Kidney (tissue), 14 donors: Measurements from ENCODE around the gene SPEN. TPM values are rescaled to one million over a fixed set of nuclear protein-coding genes. Genes with fewer than 3 reads are reported as not detected.

Source experiments
- DNase-seq, 5 donors: peaks; one replicate each; pipeline ENCODE4 v3.0.0-alpha.2; 2013 to 2020
- FAIRE-seq: peaks from 2 replicates; lab custom pipeline; 2012; peaks lifted over from hg19 to GRCh38; lab: Jason Lieb, UNC
- H3K27ac ChIP-seq, 2 donors: one replicate each; pipeline ENCODE4 v1.7.0; 2013; ENCODE audit warnings: low read depth in 2 of 2, low read length in 2 of 2, inconsistent platforms in 1 of 2
- H3K27me3 ChIP-seq: one replicate; pipeline ENCODE4 v1.7.1; 2013; ENCODE audit warnings: low read length, inconsistent platforms; ENCODE audit not compliant: control insufficient read depth, insufficient read depth
- H3K36me3 ChIP-seq, 3 donors: one replicate each; pipeline versions ENCODE4 v1.7.0 to v1.7.1; 2013; ENCODE audit warnings: low read length in 3 of 3, control low read depth in 1 of 3, inconsistent platforms in 1 of 3; ENCODE audit not compliant: insufficient read depth in 3 of 3, control insufficient read depth in 2 of 3
- H3K4me1 ChIP-seq, 3 donors: one replicate each; pipeline versions ENCODE4 v1.7.0 to v1.7.1; 2013; ENCODE audit warnings: low read length in 3 of 3, inconsistent platforms in 1 of 3, low read depth in 1 of 3; ENCODE audit not compliant: control insufficient read depth in 2 of 3, insufficient read depth in 2 of 3
- H3K4me3 ChIP-seq, 3 donors: one replicate each; pipeline versions ENCODE4 v1.7.0 to v1.8.1; 2013; ENCODE audit warnings: low read length in 3 of 3, control low read depth in 1 of 3, inconsistent platforms in 1 of 3
- H3K9ac ChIP-seq, 3 donors: one replicate each; pipeline versions ENCODE4 v1.7.0 to v1.7.1; 2013; ENCODE audit warnings: low read length in 3 of 3, control low read depth in 1 of 3, inconsistent platforms in 1 of 3
- H3K9me3 ChIP-seq, 3 donors: one replicate each; pipeline versions ENCODE4 v1.7.0 to v1.7.1; 2013; ENCODE audit warnings: low read length in 3 of 3, control low read depth in 1 of 3, inconsistent platforms in 1 of 3; ENCODE audit not compliant: control insufficient read depth in 2 of 3, insufficient read depth in 1 of 3
- intact Hi-C: fragments of 100-400 bp; cut with DNase I; formaldehyde crosslinking; loops from one replicate; pipeline ENCODE4 v1.11.1; 2022
- polyA plus RNA-seq: library from polyadenylated mRNA; stranded (reverse); fragments of 350-450 nt; fragmentation: Illumina TruSeq; extraction: RNeasy Lipid Tissue Mini Kit (QIAGEN cat#74804); gene quantifications from one replicate; pipeline ENCODE4 v1.2.3, GENCODE V29; 2014; ENCODE audit warnings: low read depth, low replicate concordance; ENCODE audit not compliant: insufficient read depth
- total RNA-seq: library from RNA; stranded (reverse); fragmentation: NEBNext Ultra II Directional; extraction: Animal tissue kit (Norgen Biotek cat#: 25700); gene quantifications from one replicate; pipeline ENCODE4 v1.2.1, GENCODE V29; 2021
- TF ChIP-seq, protein P1 (sequence below): IDR thresholded peaks from 3 replicates; pipeline ENCODE4 v1.5.1; 2012; ENCODE audit warnings: mild to moderate bottlenecking, moderate library complexity, borderline replicate concordance; ENCODE audit not compliant: insufficient read depth; ENCODE audit errors: extremely low read depth
- donor health status: control.
- donor health status: control.
- donor health status: control.
- donor health status: control.
- donor health status: control.
- donor health status: DM: yes; HTN: yes; CAD: no.
- donor health status: Normal renal cell carcinoma (clear cell type).

The SPEN gene
- total and polyA plus RNA-seq, 2 donors from 2014 or later = 9.4 to 70.7 TPM

- intact Hi-C loops = no loop called here
These were observed 89.6 kb downstream of the SPEN start for GRCh38 chr1:15937146-15937545.

DNA sequence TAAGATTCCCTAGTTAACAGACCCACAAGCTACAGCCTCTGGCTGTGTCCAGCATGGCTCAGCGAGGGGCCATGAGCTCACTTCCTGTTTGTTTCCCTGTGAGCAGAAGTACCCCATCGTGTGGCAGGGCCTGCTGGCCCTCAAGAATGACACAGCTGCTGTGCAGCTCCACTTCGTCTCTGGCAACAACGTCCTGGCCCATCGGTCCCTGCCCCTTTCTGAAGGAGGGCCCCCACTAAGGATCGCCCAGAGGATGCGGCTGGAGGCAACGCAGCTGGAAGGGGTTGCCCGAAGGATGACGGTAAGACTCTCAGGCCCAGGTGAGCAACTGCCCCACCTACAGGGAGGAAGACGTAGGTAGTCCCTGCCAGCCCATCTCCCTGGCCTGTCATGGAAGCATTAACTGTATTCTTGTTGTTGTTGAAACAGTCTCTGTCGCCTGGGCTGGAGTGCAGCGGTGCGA, 90.2 kb downstream of the SPEN start:
- TF ChIP-seq, protein P1, sequence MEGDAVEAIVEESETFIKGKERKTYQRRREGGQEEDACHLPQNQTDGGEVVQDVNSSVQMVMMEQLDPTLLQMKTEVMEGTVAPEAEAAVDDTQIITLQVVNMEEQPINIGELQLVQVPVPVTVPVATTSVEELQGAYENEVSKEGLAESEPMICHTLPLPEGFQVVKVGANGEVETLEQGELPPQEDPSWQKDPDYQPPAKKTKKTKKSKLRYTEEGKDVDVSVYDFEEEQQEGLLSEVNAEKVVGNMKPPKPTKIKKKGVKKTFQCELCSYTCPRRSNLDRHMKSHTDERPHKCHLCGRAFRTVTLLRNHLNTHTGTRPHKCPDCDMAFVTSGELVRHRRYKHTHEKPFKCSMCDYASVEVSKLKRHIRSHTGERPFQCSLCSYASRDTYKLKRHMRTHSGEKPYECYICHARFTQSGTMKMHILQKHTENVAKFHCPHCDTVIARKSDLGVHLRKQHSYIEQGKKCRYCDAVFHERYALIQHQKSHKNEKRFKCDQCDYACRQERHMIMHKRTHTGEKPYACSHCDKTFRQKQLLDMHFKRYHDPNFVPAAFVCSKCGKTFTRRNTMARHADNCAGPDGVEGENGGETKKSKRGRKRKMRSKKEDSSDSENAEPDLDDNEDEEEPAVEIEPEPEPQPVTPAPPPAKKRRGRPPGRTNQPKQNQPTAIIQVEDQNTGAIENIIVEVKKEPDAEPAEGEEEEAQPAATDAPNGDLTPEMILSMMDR = no peak
- Histone ChIP-seq H3K27me3 (no peaks in the 10 kb centered on the region), H3K4me1 (peaks cover 0 to 7% (median 5%) of the 10 kb centered on the region in 3 donors), H3K36me3 (peaks cover 5 to 78% (median 41%) of the 10 kb centered on the region in 3 donors), H3K27ac (no peak overlapping the region), H3K9me3 (no peaks in the 10 kb centered on the region), H3K9ac (no peak overlapping the region), H3K4me3 (no peak overlapping the region)
- FAIRE-seq (no peak), DNase-seq (no peak)
- intact Hi-C loops = no loop called here

More at GRCh38 chr1:15937146-15937545, 89.6 kb downstream of the SPEN start:
- Histone ChIP-seq H3K4me3 (no peak overlapping the region), H3K27me3 (no peaks in the 10 kb centered on the region), H3K27ac (no peak overlapping the region), H3K36me3 (peaks cover 5 to 78% (median 39%) of the 10 kb centered on the region in 3 donors), H3K4me1 (peaks cover 0 to 7% (median 5%) of the 10 kb centered on the region in 3 donors), H3K9ac (no peak overlapping the region), H3K9me3 (no peaks in the 10 kb centered on the region)
- FAIRE-seq = no peak
- TF ChIP-seq, protein P1 = no peak
- no peak for DNase-seq

- Histone ChIP-seq H3K9me3 (no peaks in the 10 kb centered on the region), H3K36me3 (peaks cover 5 to 72% (median 40%) of the 10 kb centered on the region in 3 donors), H3K27me3 (no peaks in the 10 kb centered on the region), H3K4me1 (peaks cover 0 to 7% (median 5%) of the 10 kb centered on the region in 3 donors), H3K4me3 (no peak overlapping the region), H3K27ac (no peak overlapping the region), H3K9ac (no peak overlapping the region)
- intact Hi-C loops = no loop called here
- no peak for DNase-seq
- TF ChIP-seq, protein P1 = no peak
- no peak for FAIRE-seq
These were observed 91.2 kb downstream of the SPEN start for GRCh38 chr1:15938628-15939161.
